Activated T-cell treated with anti-CD3 and anti-CD28 coated beads for 24 hours (primary cell): Measurements from ENCODE around the gene PCNX2.

Experiments used
- DNase-seq: peaks from one replicate; pipeline ENCODE4 v3.0.0-alpha.2; 2020; ENCODE audit warnings: low read depth

The PCNX2 gene

GRCh38 chr1:233057836-233058235 lies 237.7 kb downstream of the PCNX2 start:
- DNase-seq = no peak

GRCh38 chr1:233055879-233056641 lies 239.5 kb downstream of the PCNX2 start:
- DNase-seq = no peak

- no peak for DNase-seq
These were observed 249.9 kb downstream of the PCNX2 start for GRCh38 chr1:233045588-233045987.

GRCh38 chr1:233042834-233043233 lies 252.7 kb downstream of the PCNX2 start:
- DNase-seq = no peak

GRCh38 chr1:233040494-233040893 lies 255.0 kb downstream of the PCNX2 start:
- no peak for DNase-seq

- DNase-seq = no peak
These were observed 256.9 kb downstream of the PCNX2 start for GRCh38 chr1:233038581-233038980.

GRCh38 chr1:233037843-233038242 lies 257.7 kb downstream of the PCNX2 start:
- DNase-seq = no peak

GRCh38 chr1:233034836-233035235 lies 260.7 kb downstream of the PCNX2 start:
- DNase-seq = no peak

GRCh38 chr1:233033361-233033760 lies 262.2 kb downstream of the PCNX2 start:
- DNase-seq = no peak

GRCh38 chr1:233032916-233033315 lies 262.6 kb downstream of the PCNX2 start:
- DNase-seq = no peak

GRCh38 chr1:233031521-233031920 lies 264.0 kb downstream of the PCNX2 start:
- DNase-seq = no peak

- no peak for DNase-seq
These were observed 268.5 kb downstream of the PCNX2 start for GRCh38 chr1:233027046-233027445.

- no peak for DNase-seq
These were observed 270.0 kb downstream of the PCNX2 start for GRCh38 chr1:233025567-233025966.

GRCh38 chr1:233025157-233025556 lies 270.4 kb downstream of the PCNX2 start:
- no peak for DNase-seq

GRCh38 chr1:233024199-233024598 lies 271.3 kb downstream of the PCNX2 start:
- DNase-seq = no peak

- no peak for DNase-seq
These were observed 273.3 kb downstream of the PCNX2 start for GRCh38 chr1:233022246-233022645.

- DNase-seq = no peak
These were observed 275.1 kb downstream of the PCNX2 start for GRCh38 chr1:233020426-233020825.

- no peak for DNase-seq
These were observed 275.7 kb downstream of the PCNX2 start for GRCh38 chr1:233019778-233020325.

GRCh38 chr1:233019083-233019482 lies 276.4 kb downstream of the PCNX2 start:
- DNase-seq = no peak

- DNase-seq = no peak
These were observed 278.7 kb downstream of the PCNX2 start for GRCh38 chr1:233016798-233017197.

GRCh38 chr1:233015965-233016364 lies 279.6 kb downstream of the PCNX2 start:
- no peak for DNase-seq

- no peak for DNase-seq
These were observed 283.5 kb downstream of the PCNX2 start for GRCh38 chr1:233012021-233012420.

- DNase-seq = no peak
These were observed 285.4 kb downstream of the PCNX2 start for GRCh38 chr1:233010146-233010545.

GRCh38 chr1:233006541-233006973 lies 289.0 kb downstream of the PCNX2 start:
- no peak for DNase-seq
